HG02885 (cell line): ENCODE measurements around the gene GXYLT1.
"Not testable (repeated sequence)": the region's sequence is repeated elsewhere in the genome, so short reads cannot be mapped to it uniquely, and the experiment has no call there.

ENCODE experiments used
- ATAC-seq: cut with Tn5 transposase; IDR thresholded peaks from one replicate; pipeline ENCODE4 v1.9.1; 2021; ENCODE audit warnings: mild to moderate bottlenecking; ENCODE audit not compliant: unreplicated experiment, poor library complexity

The GXYLT1 gene

DNA sequence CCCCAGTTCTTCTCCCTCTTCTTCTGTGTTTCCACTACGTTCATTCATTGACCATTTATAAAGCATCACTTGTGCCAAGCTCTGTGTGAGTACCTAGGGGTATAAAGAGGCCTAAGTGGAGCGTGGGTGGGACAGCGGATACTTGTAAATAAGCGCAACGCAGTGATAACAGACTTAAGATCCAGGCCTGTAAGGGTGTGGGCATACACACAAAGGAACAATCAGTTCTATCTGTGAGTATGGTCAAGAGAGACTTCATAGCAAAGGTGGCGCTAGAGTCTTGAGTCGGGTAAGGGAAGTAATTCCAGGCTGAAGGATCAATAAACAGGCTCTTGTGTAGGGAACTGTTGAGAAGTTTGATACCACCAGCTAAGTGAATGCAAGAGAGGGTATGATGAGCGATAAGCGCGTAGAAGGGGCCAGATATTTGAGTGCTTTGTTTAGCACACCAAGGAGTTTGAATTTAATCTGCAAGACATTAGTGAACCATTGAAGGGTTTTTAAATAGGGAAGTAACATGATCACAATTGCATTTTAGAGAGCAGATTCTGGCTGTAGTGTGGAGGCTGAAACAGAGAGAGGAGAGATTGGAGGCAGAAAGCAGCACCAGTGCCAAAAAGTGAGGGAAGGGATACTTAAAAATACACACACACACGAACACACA lies 1.0 kb upstream of the GXYLT1 start:
- no peak for ATAC-seq

DNA sequence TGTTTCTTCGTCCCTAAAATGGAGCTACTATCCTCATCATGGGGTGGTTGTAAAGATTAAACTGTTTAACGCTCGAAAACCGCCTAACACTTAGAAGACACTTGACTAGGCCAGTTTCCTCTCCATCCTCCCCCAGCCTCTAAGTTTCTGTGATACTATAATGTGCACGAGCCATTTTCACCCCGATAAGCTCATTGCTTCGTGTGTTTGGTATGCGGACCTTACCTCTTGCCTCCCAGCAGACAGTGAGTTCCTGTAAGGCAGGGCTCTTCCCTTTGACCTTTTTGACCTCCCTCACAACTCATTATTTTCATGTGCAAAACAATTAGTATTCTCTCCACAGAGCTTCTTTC lies 499 bp upstream of the GXYLT1 start:
- ATAC-seq, result no peak

DNA sequence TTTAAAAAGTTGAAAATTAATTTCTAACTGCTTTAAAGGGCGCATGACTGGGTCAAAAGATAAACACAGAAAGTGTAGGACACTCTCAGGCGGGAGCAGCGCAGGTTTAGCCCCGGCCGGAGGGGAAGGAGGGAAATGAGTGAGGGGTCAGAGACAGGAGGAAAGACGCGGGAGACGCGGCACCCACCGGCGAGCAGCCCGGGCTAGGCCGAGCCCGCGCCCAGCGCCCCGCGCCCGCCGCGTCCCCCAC lies 591 bp downstream of the GXYLT1 start:
- no peak for ATAC-seq

DNA sequence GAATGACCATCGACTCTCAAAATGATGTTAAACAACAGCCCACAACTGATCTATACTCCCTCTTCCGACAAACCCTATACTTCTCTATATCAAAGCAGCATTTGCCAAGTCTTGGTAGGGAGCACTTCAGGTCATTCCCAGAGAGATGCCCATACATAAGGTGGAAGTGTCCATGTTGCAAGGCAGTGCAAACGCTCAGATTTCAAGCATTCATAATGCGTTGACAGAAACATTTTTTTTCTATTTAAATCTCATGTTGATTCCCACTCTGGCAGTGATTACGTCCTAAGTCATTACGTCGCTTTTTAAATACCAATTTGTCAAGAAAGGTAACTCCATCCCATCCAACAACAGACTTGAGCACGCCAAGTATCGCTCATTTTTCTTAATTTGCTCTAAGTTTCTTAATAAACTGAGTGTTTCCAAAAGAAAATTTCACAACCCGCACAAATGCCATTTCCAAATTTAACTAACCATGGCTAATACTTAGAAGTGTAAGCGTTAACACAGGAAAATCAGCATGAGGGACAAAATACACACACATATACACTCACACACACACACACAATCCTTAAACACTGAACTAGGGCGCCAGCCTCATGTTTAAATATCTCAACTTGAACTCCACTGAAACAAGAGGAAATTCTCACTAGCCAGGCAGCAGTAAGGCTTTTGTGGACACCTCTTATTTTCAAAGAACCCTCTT lies 1.1 kb downstream of the GXYLT1 start:
- no peak for ATAC-seq

DNA sequence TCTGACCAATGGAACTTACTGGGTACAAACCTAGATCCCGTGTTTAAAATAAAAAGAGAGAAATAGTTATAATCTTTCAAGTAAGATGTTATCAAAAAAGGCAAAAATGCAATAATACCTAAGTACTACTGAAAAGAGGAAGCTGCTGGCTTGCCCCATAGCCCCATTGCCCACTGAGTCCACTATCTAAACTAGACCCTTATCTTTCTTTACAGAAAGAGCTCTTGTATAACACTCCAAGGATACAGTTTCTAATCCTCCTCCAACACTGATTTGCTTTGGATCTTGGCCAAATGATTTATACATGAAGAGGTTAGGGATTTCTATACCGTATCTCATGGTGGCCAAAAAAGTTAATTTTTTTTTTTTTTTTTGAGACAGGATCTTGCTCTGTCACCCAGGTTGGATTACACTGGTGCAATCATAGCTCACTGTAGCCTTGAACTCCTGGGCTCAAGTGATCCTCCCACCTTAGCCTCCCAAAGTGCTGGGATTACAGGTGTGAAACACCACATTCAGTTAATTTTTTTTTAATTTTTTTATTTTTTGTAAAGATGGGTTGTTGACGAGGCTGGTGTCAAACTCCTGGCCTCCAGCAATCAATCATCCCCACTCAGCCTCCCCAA lies 2.6 kb downstream of the GXYLT1 start:
- no peak for ATAC-seq

DNA sequence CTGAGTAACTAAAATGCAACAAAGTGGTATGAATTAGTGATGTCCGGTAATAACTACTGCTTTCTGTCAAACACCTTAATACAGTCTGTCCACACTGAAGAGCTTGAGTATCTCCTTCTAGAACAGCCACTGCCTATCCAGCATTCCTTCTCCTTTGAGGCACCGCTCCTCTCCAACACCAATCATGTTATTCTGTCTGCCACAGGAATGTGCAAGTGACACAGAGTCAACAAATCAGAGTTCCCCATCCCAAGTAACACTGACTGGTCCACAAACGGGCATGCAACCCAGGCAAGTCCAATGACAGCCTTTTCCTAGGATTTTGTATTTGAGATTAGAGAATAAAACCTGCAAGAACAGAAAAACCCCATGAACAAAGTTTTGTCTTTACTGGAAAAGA lies 3.8 kb downstream of the GXYLT1 start:
- no peak for ATAC-seq

DNA sequence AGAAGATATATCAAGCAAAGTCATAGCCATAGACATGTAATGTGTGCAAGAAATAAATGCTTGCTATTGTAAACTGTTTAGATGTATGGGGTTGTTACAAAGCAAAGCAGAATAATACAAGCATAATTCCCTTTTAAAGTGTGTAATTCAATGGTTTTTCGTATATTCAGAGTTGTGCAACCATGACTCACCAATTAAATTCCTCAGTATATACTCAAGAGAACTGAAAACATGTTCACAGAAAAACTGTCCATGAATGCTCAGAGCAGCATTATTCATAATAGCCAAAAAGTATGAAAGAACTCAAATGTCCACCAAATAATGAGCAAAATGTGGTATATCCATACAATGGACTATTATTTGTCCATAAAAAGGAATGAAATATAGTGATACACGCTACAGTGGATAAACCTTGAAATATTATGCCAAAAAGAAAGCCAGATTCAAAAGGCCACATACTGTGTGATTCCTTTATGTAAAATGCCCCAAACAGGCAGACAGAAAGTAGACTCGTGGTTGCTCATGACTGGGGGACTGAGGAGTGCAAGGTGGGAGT lies 9.3 kb downstream of the GXYLT1 start:
- ATAC-seq, result no peak

DNA sequence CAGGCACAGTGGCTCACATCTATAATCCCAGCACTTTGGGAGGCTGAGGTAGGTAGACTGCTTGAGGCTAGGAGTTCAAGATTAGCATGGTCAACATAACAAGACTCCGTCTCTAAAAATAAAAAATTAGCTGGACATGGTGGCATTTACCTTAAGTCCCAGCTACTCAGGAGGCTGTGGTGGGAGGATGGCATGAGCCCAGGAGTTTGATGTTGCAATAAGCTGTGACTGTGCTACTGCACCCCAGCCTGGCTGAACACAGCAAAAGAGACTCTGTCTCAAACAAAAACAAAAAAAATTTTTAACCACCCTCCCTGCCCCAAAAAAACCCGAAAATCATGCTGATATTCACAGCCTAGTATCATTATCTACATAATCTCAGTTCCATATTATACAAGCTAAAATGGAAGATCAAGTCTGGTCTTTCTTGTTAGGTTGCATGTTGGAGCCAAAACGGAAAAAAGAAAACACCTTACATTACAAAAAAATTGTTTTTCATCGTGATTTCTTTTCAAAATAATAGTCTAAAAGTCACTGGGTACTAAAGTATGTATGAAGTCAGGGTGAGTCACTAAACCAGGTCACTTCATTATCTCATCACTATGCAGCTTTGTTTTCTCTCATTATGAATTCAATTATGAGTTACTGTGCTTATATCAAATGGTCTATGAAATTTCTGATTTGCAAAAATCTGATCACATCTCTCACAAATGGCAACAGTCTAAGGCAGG lies 13.8 kb downstream of the GXYLT1 start:
- no peak for ATAC-seq

DNA sequence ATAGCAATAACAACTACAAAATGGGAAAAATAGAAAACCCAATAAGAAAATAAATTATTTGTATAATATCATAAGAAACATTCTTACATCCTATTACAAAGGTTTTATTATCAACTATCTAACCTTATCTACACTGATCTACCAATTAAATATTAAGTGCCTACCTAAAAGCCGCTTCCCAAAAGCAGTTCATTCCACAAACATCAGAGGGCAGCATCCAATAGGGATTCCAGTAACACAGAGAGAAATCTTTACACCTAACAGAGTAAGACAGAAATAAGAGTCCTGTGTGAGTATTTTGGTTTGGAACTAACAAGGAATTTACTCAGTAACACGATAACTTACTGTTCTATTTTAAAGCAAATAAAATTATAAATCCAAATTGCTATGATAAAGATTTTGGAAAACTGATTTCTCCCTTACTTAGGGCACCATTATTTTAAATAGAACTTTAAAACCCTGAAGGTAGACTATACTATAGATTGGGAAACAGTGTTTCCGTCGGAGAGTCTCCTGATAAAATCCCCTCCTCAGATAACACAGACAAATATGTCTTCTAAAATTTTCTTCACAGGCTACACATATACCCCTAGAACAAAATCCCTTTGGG lies 15.0 kb downstream of the GXYLT1 start:
- no peak for ATAC-seq

DNA sequence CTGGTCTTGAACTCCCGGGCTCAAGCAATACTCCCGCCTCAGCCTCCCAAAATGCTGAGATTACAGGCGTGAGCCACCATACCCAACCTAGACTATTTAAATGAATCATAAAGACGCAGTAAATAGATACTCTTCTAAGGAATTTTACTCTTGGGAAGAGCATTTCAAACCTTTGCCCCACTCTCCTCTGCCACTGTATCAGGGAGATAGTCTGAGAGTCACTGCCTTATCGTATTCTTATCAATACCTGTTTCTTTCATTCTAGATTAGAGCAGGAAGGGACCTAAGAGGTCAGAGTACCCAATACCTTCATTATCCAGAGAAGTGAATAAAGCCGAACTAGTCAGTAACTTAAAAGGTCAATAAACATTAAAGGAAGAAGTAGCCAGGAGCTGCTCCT lies 15.8 kb downstream of the GXYLT1 start:
- no peak for ATAC-seq

DNA sequence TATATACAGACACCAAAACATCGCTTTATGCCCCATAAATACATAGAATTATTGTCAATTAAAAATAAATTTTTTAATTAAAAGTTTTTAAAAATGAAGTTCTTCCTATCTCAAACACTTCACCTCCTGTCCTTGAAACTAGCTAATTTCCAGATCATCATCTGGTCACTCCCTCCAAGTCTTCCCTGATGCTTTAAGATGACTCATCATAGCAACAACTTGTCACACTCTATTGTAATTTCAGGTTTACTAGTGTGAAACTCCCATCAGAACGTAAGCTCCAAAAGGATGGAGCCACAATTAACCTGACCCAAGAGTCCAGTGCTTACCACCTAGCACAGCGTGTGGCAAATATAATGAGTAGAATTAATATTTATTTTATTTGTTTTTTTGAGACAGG lies 16.3 kb downstream of the GXYLT1 start:
- ATAC-seq, result no peak

DNA sequence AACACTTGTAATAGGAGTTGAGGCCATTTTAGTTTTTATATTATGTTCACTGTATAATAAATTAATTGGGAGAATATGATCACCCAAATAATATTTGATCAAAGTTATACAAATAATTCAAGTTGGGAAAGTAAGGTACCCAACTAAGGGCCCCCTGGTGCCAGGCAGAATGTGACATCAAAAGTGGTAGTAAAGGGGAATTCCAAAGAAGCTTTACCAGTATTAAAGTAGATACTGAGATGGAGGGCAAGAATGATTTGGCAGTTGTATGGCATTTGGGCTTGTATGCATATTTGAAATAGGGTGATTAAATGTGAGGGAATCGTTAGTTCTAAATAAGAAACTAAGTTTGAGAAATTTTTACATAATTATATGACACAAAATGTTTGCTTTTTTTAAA lies 17.7 kb downstream of the GXYLT1 start:
- no peak for ATAC-seq

DNA sequence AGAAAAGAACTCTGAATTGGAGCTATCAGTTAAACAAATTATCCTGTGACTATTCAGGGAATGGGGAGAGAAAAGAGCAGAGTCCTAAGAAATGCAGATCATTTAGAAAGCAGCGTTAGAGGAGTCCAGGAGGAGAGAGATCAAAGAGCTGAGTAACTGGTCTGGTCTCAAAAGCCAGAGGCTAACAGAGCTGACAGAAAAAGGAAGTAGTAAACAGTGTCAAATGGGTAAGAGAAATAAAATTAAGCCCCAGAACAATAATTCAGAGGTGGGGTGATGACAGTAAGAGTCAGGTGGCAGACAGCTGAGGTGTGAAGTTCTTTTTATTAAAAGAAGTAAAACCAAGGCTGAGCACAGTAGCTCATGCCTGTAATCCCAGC lies 19.3 kb downstream of the GXYLT1 start:
- no peak for ATAC-seq

DNA sequence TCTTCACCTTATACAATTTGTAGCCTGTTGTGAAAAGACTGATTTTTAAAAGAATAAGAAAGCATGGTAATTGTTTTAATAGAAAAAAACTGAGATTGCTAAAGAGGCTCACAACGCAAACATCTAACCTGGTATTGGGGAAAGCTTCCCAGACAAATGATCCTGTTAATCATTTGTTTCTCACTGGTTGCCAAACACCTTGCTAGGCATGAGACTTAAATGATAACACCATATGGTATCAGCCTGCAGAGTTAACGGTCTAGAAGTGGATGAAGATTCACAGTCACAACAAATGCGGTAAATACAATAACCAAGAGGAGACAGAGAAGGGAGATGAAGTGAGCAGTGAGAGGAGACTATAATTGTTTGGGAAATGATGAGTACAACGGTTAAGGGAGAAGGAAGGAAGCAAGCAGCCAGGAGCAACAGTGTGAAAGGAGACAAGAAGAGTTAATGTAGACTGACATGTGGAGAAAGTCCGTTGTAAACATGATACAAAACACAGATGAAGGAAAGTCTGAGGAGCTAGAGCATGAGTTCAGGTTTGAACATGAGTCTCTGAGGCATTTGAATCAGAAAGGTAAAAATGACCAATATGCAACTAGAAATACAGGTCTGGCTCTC lies 19.8 kb downstream of the GXYLT1 start:
- no peak for ATAC-seq

DNA sequence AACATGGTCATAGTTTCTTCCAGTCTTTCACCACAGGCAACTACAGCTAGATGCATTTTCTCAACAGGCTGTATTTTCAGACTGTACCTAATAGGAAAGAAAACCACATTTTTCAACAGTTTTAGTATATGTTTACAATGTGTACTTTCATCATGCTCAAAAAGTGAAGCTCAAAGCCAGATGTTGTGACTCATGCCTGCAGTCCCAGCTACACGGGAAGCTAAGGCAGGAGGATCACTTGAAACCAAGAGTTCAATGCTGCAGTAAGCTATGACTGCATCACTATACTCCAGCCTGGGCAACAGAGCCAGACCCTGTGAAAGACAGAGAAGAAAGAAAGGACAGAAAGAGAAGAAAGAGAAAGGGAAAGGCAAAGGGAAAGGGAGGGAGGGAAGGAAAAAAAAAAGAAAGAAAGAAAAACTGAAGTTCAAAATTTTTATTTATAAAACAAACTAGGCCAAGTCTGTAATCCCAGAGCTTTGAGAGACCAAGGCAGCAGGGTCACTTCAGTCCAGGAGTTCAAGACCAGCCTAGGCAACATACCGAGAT lies 25.5 kb downstream of the GXYLT1 start:
- no peak for ATAC-seq

DNA sequence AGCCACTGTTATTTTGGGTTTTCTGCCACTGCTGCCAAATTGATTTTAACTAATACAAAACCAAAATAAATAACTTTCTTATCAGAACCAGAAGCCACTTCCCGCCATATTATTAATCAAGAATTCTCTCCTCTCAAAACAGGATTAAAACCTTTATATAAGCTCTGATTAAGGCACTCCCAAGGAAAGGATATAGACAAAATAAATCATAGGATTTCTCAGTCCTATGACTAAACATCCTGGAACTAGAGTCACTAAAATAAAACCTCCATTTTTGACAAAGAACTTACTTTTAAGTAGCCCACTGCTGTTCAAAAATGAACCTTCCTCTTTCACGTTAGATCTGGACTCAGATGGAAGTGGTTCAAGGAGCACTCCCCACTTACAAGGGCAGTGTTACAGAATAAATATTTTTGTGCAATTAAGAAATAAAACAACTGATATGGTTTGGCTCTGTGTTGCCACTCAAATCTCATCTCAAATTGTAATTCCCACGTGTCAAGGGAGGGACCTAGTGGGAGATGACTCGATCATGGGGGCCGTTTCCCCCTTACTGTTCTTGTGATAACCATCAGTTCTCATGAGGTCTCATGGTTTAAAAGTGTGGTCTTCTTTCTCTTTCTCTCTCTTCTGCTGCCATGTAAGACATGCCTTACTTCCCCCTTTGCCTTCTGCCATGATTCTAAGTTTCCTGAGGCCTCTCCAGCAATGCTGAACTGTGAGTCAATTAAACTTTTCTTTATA lies 26.4 kb downstream of the GXYLT1 start:
- no peak for ATAC-seq

DNA sequence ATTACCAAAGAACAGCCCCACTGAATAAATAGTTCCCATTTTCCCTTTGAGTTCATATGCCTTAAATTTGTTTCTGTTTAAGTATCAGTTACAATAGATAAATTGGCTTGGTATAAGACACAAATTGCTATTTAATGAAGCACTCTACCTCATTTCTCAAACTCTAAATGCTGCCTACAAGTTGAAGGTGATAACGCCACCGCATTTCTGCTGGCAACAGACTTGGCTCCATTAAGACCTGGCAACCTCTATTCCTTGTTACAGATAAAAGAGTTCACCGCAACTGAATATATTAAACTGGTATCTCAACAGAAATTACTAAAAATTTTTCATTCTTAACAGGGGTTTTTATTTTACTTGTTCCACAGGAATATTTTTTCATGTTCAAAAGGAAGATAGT lies 35.6 kb downstream of the GXYLT1 start:
- no peak for ATAC-seq

DNA sequence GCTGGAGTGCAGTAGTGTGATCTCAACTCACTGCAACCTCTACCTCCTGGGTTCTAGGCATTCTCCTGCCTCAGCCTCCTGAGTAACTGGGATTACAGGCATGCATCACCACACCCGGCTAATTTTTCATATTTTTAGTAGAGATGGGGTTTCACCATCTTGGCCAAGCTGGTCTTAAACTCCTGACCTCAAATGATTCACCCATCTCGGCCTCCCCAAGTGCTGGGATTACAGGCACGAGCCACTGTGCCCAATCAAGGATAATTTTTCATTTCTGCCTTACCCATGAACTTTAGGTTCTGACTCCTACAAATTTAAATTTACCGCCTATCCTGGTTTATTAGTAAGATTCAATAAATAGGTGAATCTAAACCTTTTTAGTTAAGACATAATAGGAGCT lies 37.9 kb downstream of the GXYLT1 start:
- ATAC-seq, result not testable (repeated sequence)

DNA sequence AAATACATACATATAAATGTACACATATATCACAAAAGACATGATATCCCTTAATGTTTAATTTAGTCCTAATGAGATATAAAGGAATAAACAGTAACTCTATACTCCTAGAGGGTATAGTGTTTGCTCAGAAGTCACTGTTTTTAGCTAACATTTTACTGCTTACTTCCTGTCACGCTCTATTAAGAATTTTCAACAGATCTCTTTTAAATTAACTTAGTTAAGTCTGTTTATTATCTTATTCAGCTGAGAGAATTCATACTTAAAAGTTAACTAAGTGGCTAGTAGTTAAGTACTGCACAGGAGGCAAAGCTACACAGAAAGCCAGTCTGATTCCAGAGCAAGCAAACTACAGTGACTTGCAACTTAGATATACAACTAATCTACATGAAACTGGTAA lies 39.9 kb downstream of the GXYLT1 start:
- no peak for ATAC-seq
